HL-60 (cell line): Measurements from ENCODE around the gene CYP1B1.

Experiments used
- CTCF ChIP-seq: IDR thresholded peaks from one replicate; pipeline ENCODE4 v1.5.1; 2011; ENCODE audit warnings: low read length, control low read depth, inconsistent platforms; ENCODE audit not compliant: insufficient read depth
- POLR2AphosphoS5 ChIP-seq: IDR thresholded peaks from 2 replicates; pipeline ENCODE4 v1.6.1; 2012; ENCODE audit warnings: low read depth
- REST ChIP-seq: IDR thresholded peaks from 2 replicates; pipeline ENCODE4 v1.6.1; 2012; ENCODE audit warnings: low read depth; ENCODE audit not compliant: insufficient replicate concordance
- SPI1 ChIP-seq: IDR thresholded peaks from 2 replicates; pipeline ENCODE4 v1.6.1; 2012; ENCODE audit warnings: low read depth, mild to moderate bottlenecking, borderline replicate concordance

- no peak for TF ChIP-seq CTCF
- TF ChIP-seq POLR2AphosphoS5: no peak
- no peak for TF ChIP-seq REST
- no peak for TF ChIP-seq SPI1
Measured at GRCh38 chr2:38109732-38110181, 33.8 kb upstream of the CYP1B1 start.
